H9 (cell line): ENCODE data around the gene BATF. TPM values are rescaled to one million over a fixed set of nuclear protein-coding genes. Genes with fewer than 3 reads are reported as not detected.

Experiments
- DNase-seq: peaks from one replicate; pipeline ENCODE4 v3.0.0-alpha.2; 2017
- H2AFZ ChIP-seq: one replicate; pipeline ENCODE4 v1.6.1; 2013; ENCODE audit warnings: mild to moderate bottlenecking, low read length, control low read depth, moderate library complexity
- H2AK5ac ChIP-seq: 2 replicates; pipeline ENCODE4 v1.6.1; 2013; ENCODE audit warnings: low read length, control low read depth, mixed read lengths; ENCODE audit not compliant: insufficient read length
- H2BK120ac ChIP-seq: one replicate; pipeline ENCODE4 v1.6.1; 2013; ENCODE audit warnings: low read depth, mild to moderate bottlenecking, low read length, control low read depth, inconsistent platforms; ENCODE audit not compliant: poor library complexity, severe bottlenecking
- H2BK12ac ChIP-seq: 2 replicates; pipeline ENCODE4 v1.6.1; 2013; ENCODE audit warnings: low read length, control low read depth, mixed read lengths, low read depth; ENCODE audit not compliant: insufficient read length
- H2BK15ac ChIP-seq: 2 replicates; pipeline ENCODE4 v1.6.1; 2013; ENCODE audit warnings: low read depth, low read length, control low read depth
- H2BK20ac ChIP-seq: one replicate; pipeline ENCODE4 v1.6.1; 2013; ENCODE audit warnings: low read depth, mild to moderate bottlenecking, low read length, control low read depth, inconsistent platforms; ENCODE audit not compliant: poor library complexity, severe bottlenecking
- H2BK5ac ChIP-seq: 2 replicates; pipeline ENCODE4 v1.6.1; 2013; ENCODE audit warnings: low read length, control low read depth, mixed read lengths; ENCODE audit not compliant: insufficient read length
- H3K14ac ChIP-seq: 2 replicates; pipeline ENCODE4 v1.6.1; 2013; ENCODE audit warnings: low read length, control low read depth; ENCODE audit not compliant: insufficient read depth
- H3K18ac ChIP-seq: 2 replicates; pipeline ENCODE4 v1.6.1; 2013; ENCODE audit warnings: low read depth, mild to moderate bottlenecking, mixed read lengths, low read length, control low read depth; ENCODE audit not compliant: insufficient read length
- H3K23ac ChIP-seq: 2 replicates; pipeline ENCODE4 v1.6.1; 2013; ENCODE audit warnings: low read length, control low read depth, mixed read lengths, low read depth; ENCODE audit not compliant: insufficient read length
- H3K23me2 ChIP-seq: 2 replicates; pipeline ENCODE4 v1.6.1; 2013; ENCODE audit warnings: low read depth, mild to moderate bottlenecking, mixed read lengths, low read length, control low read depth; ENCODE audit not compliant: insufficient read length, poor library complexity, severe bottlenecking
- H3K27ac ChIP-seq: 2 replicates; pipeline ENCODE4 v1.5.1; 2013; ENCODE audit warnings: low read length, control low read depth, mixed read lengths, low read depth; ENCODE audit not compliant: insufficient read length
- H3K27me3 ChIP-seq: 2 replicates; pipeline ENCODE4 v1.6.1; 2013; ENCODE audit warnings: low read length, control low read depth, inconsistent platforms; ENCODE audit not compliant: insufficient read depth
- H3K4ac ChIP-seq: 2 replicates; pipeline ENCODE4 v1.6.1; 2013; ENCODE audit warnings: low read depth, mild to moderate bottlenecking, control low read depth, inconsistent platforms, low read length, moderate library complexity
- H3K4me1 ChIP-seq: 2 replicates; pipeline ENCODE4 v1.6.1; 2013; ENCODE audit warnings: low read length, control low read depth, inconsistent platforms; ENCODE audit not compliant: insufficient read depth
- H3K4me2 ChIP-seq: 2 replicates; pipeline ENCODE4 v1.6.1; 2013; ENCODE audit warnings: low read length, control low read depth, mixed read lengths; ENCODE audit not compliant: insufficient read length, insufficient read depth
- H3K56ac ChIP-seq: 2 replicates; pipeline ENCODE4 v1.6.1; 2013; ENCODE audit warnings: low read depth, mild to moderate bottlenecking, mixed read lengths, low read length, control low read depth; ENCODE audit not compliant: insufficient read length
- H3K79me1 ChIP-seq: 2 replicates; pipeline ENCODE4 v1.6.1; 2013; ENCODE audit warnings: low read depth, mild to moderate bottlenecking, moderate library complexity, low read length, control low read depth, inconsistent platforms; ENCODE audit not compliant: insufficient read depth, poor library complexity, severe bottlenecking
- H3K79me2 ChIP-seq: 2 replicates; pipeline ENCODE4 v1.6.1; 2013; ENCODE audit warnings: low read length, control low read depth, inconsistent platforms; ENCODE audit not compliant: insufficient read depth
- H3K9ac ChIP-seq: 2 replicates; pipeline ENCODE4 v1.6.1; 2013; ENCODE audit warnings: low read length, control low read depth, mixed read lengths; ENCODE audit not compliant: insufficient read length; ENCODE audit errors: extremely low read depth
- H3K9me3 ChIP-seq: one replicate; pipeline ENCODE4 v1.6.1; 2013; ENCODE audit warnings: low read depth, low read length, inconsistent platforms; ENCODE audit not compliant: control insufficient read depth
- H3T11ph ChIP-seq: one replicate; pipeline ENCODE4 v1.6.1; 2013; ENCODE audit warnings: mild to moderate bottlenecking, low read length, control low read depth, inconsistent platforms
- H4K20me1 ChIP-seq: one replicate; pipeline ENCODE4 v1.6.1; 2013; ENCODE audit not compliant: control insufficient read depth, insufficient read length, insufficient read depth
- H4K5ac ChIP-seq: 2 replicates; pipeline ENCODE4 v1.6.1; 2013; ENCODE audit warnings: low read depth, mild to moderate bottlenecking, mixed read lengths, low read length, control low read depth; ENCODE audit not compliant: insufficient read length
- H4K8ac ChIP-seq: replicated peaks from 2 replicates; pipeline ENCODE4 v1.6.1; 2013; ENCODE audit warnings: low read length, control low read depth, mixed read lengths, low read depth; ENCODE audit not compliant: insufficient read length
- H4K91ac ChIP-seq: 2 replicates; pipeline ENCODE4 v1.6.1; 2013; ENCODE audit warnings: low read depth, mild to moderate bottlenecking, moderate library complexity, mixed read lengths, low read length, control low read depth; ENCODE audit not compliant: insufficient read length
- H3K27ac Mint-ChIP-seq, 3 experiments: 2 replicates in 2 of 3; 3 replicates in 1 of 3; pipeline ENCODE4 v1.8.0; 2020 to 2021; ENCODE audit warnings: mixed read lengths in 3 of 3, mild to moderate bottlenecking in 1 of 3, moderate library complexity in 1 of 3
- H3K27me3 Mint-ChIP-seq: 2 replicates; pipeline ENCODE4 v1.8.0; 2021; ENCODE audit warnings: low read depth, mild to moderate bottlenecking, moderate library complexity, mixed read lengths
- H3K36me3 Mint-ChIP-seq, 3 experiments: 2 replicates in 2 of 3; 3 replicates in 1 of 3; pipeline ENCODE4 v1.8.0; 2020 to 2021; ENCODE audit warnings: low read depth in 3 of 3, mixed read lengths in 3 of 3; ENCODE audit not compliant: insufficient read depth in 1 of 3
- H3K4me1 Mint-ChIP-seq, 2 experiments: 2 replicates each; pipeline ENCODE4 v1.8.0; 2020; ENCODE audit warnings: mixed read lengths in 2 of 2
- H3K4me3 Mint-ChIP-seq, 2 experiments: 2 replicates in 1 of 2; 3 replicates in 1 of 2; pipeline ENCODE4 v1.8.0; 2020 to 2021; ENCODE audit warnings: mild to moderate bottlenecking in 2 of 2, mixed read lengths in 2 of 2, moderate library complexity in 1 of 2
- H3K9me3 Mint-ChIP-seq, 2 experiments: 2 replicates in 1 of 2; 3 replicates in 1 of 2; pipeline ENCODE4 v1.8.0; 2020; ENCODE audit warnings: mild to moderate bottlenecking in 2 of 2, mixed read lengths in 2 of 2, moderate library complexity in 1 of 2
- WGBS: extraction: QIAGEN DNeasy Blood & Tissue Kit; methylation state at CpG from one replicate; pipeline ENCODE4 v1.1.7; 2013; ENCODE audit warnings: missing lambda C conversion rate, low lambda C conversion rate, mixed read lengths; ENCODE audit not compliant: insufficient read length; ENCODE audit errors: extremely low coverage; 5-methylcytosine and 5-hydroxymethylcytosine counted together
- total RNA-seq: library from RNA; stranded (reverse); gene quantifications from 2 replicates; pipeline ENCODE4 v1.2.1, GENCODE V29; 2021
- TF ChIP-seq, protein P1 (sequence below): fragments of 200-600 bp; sonication (generic); conservative IDR thresholded peaks from 3 replicates; pipeline ENCODE4 v1.8.0; 2021; ENCODE audit warnings: antibody characterized with exemption, mild to moderate bottlenecking

BATF gene
- total RNA-seq, 1 experiment from 2014 or later = not detected

GRCh38 chr14:75566752-75567151, 44.5 kb downstream of the BATF start:
- Histone ChIP-seq H3K9ac (no peak overlapping the region), H4K20me1 (no peaks in the 10 kb centered on the region), H2BK15ac (no peak overlapping the region), H2BK12ac (no peak overlapping the region), H3K14ac (no peak overlapping the region), H3K4me1 (no peaks in the 10 kb centered on the region; the same call in 1 of the 2 replicates), H2AFZ (no peak overlapping the region), H3K79me1 (no peaks in the 10 kb centered on the region), H2BK120ac (no peak overlapping the region), H4K8ac (no peak overlapping the region), H2BK20ac (no peak overlapping the region), H3K23me2 (no peaks in the 10 kb centered on the region), H3K79me2 (no peaks in the 10 kb centered on the region), H3K56ac (no peak overlapping the region), H3K27ac (no peak overlapping the region), H3K4ac (no peak overlapping the region), H2BK5ac (no peak overlapping the region), H3K18ac (no peak overlapping the region), H3K27me3 (no peaks in the 10 kb centered on the region), H2AK5ac (no peak overlapping the region), H4K91ac (no peak overlapping the region), H3K9me3 (no peaks in the 10 kb centered on the region), H3K4me2 (no peak overlapping the region), H3T11ph (no peak overlapping the region), H4K5ac (no peak overlapping the region), H3K23ac (no peak overlapping the region)
- no peak for DNase-seq
- TF ChIP-seq, protein P1, sequence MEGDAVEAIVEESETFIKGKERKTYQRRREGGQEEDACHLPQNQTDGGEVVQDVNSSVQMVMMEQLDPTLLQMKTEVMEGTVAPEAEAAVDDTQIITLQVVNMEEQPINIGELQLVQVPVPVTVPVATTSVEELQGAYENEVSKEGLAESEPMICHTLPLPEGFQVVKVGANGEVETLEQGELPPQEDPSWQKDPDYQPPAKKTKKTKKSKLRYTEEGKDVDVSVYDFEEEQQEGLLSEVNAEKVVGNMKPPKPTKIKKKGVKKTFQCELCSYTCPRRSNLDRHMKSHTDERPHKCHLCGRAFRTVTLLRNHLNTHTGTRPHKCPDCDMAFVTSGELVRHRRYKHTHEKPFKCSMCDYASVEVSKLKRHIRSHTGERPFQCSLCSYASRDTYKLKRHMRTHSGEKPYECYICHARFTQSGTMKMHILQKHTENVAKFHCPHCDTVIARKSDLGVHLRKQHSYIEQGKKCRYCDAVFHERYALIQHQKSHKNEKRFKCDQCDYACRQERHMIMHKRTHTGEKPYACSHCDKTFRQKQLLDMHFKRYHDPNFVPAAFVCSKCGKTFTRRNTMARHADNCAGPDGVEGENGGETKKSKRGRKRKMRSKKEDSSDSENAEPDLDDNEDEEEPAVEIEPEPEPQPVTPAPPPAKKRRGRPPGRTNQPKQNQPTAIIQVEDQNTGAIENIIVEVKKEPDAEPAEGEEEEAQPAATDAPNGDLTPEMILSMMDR = no peak
- H3K36me3 Mint-ChIP-seq = no peaks in the 10 kb centered on the region
- WGBS = no CpG with 5 or more reads among the region's 8 CpGs
- peaks cover 9 to 13% of the 10 kb centered on the region in 2 experiments for H3K4me1 Mint-ChIP-seq
- peaks cover 14% of the 10 kb centered on the region for H3K27me3 Mint-ChIP-seq
- no peaks in the 10 kb centered on the region for H3K9me3 Mint-ChIP-seq
- H3K27ac Mint-ChIP-seq = peak overlapping the region in 1 of 3 experiments; percentile 50; a peak in 1 of 7 replicates
- H3K4me3 Mint-ChIP-seq = no peak overlapping the region
